ENCODE data around the gene OTOF.

GRCh38 chr2:26456440-26457250 is 21.3 kb downstream of the OTOF start:
- TF ChIP-seq CTCF (conservative IDR thresholded peaks at IDR 0.05) (no peak), EZH2 (IDR thresholded peaks at IDR 0.05; ENCODE audit: low read depth) (no peak)

All from PC-9 (cell line).